HuH-7 (cell line): Measurements from ENCODE around the gene RAB6B.
A peak's percentile ranks its signal among the peaks of the same experiment; 100 is the strongest.

Experiments used
- DNase-seq: peaks from one replicate; pipeline ENCODE4 v3.0.0; 2011; ENCODE audit warnings: low spot score

RAB6B gene

GRCh38 chr3:133930341-133930933 is 34.8 kb upstream of the RAB6B start:
- peak; percentile 70 for DNase-seq

DNA sequence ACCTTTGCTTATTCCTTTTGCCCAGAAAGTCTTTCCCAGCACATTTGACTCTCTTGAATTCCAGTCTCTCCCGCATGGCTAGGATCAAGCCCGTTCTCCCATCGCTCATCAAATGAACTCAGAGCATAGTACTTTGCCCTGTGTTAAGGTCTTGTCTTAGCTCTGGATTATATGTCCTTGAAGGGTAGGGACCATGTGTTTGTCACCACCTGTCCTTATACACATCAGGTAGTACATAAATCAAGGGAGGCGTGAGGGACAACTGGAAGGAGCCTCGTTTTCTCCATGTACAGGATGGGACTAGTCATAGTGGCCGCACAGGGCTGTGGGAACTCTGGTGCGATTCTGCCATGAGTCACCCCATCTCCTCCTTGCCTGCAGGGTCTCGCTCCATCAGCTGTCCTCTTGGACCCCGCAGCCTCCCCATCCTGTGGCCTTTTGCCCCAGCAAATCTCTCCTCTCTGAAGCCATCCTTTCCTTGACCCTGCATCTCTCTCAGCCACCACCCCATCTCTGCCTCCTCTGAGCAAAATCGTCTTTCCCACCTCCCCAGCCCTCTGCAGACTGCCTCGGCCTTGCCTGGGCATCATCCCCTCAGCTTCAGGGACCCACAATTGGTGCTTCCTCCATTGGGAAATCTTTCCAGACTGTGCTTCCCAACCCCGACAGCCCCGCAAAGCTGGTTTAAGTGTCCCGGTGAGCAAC is 33.4 kb upstream of the RAB6B start:
- no peak for DNase-seq

DNA sequence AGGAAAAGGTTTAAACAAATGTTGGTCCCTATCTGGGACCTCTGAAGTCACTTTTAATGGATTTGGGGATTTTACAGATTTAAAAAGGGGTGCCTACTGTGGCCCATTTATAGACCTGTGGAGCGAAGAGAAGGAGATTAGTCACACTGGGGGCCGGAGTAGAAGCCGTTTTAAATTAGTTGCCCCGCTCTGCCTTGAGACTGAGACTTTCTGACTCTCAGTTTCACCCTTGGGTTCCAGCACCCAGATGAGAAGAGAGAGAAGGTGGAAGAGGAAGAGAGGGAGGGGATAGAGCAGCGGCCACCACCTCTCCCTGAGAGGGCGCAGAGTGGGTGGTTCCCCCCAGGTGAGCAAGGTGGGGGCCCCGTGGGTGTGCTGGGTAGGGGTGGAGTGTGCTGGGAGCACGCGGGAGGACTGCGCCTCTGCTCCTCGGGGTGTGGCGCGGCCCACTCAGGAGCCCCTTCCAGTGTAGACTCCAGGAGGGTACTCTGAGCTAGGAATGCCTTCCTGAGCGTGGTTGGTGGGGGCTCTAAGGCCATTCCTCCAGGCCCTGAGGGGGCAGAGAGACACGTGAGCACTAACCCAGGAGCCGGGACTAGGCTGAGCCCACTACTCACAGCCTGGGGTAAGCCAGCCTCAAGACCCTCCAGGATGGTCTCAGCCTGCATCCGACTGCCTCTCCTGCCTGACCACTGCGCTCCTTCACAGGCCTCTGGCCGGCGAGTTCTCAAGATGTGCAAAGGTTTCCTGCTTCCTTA is 32.6 kb upstream of the RAB6B start:
- DNase-seq = no peak

DNA sequence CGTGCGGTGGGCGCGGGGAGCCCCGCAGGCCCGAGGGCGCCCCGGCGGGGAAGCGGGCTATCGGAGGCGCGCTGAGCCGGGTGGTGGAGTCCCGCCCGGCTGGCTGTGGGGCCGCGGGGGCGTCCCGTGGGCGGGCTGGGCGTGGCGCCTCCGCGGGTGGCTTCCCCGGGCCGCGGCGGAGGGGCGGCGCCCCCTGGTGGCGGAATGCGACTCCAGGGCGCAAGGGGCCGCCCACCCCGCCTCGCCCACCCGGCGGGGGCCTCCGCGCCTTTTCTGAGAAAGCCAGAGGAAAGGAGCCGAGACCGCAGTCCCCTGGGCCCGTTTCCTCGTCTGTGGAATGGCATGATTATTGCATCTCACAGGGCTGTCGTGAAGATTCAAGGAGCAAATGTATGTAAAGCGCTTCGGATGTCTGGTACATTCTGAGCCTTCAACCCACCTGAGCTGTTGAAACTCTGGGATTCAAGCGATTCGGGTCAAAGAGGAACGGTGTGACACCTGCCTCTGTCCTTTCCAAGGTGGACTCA is 31.9 kb upstream of the RAB6B start:
- DNase-seq = peak; percentile 85

- DNase-seq = peak; percentile 67
Measured at GRCh38 chr3:133926736-133927539, 31.3 kb upstream of the RAB6B start.

DNA sequence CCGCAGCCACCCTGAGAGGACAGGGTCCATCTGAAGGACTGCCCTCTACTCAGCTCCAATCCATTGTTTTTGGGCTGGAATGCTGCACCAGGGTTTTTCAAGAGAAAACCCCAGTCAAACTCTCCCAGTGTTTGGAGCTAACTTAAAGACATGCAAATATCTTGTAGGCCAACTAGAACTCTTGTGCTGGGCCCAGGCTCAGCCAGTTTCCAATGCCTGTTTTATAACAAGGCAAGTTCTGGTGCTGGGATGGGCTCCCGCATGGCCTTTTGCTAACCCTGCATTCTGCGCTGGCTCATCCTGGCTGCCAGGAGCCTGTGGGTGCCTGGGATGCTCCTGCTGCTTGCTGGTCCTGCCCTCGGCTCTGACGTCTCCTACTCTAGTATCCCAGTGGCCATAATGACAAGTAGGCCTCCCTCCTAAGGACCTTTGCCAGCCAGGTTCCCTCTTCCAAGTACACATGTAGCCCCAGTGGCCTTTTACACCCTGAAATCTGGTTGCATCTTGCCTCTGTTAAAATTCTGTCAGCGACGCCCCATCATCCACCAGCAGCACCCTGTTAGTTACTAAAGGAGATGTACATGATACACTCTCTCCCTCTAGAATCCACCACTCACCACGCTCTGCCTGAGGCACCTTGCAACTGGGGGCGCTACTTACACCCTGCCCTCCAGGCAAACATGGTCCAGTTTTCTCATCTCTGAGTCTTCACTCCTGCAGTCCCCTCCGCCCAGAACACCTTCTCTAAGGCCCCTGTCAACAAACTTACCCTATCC is 30.5 kb upstream of the RAB6B start:
- no peak for DNase-seq

GRCh38 chr3:133924041-133924440 is 28.4 kb upstream of the RAB6B start:
- no peak for DNase-seq

DNA sequence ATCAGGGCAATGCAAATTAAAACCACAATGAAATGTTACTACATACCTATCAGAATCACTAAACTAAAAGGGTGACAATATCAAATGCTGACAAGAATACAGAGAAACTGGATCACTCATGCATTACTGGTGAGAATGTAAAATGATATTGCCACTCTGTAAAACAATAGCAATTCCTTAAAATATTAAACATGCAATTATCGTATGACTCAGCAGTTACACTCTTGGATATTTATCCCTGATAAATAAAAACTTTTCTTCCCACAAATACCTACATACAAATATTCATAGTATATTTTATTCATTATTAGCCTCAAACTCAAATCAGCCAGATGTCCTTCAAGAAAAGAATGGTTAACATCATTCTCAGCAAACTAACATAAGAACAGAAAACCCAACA is 25.9 kb upstream of the RAB6B start:
- no peak for DNase-seq

GRCh38 chr3:133917144-133917543 is 21.5 kb upstream of the RAB6B start:
- no peak for DNase-seq

DNA sequence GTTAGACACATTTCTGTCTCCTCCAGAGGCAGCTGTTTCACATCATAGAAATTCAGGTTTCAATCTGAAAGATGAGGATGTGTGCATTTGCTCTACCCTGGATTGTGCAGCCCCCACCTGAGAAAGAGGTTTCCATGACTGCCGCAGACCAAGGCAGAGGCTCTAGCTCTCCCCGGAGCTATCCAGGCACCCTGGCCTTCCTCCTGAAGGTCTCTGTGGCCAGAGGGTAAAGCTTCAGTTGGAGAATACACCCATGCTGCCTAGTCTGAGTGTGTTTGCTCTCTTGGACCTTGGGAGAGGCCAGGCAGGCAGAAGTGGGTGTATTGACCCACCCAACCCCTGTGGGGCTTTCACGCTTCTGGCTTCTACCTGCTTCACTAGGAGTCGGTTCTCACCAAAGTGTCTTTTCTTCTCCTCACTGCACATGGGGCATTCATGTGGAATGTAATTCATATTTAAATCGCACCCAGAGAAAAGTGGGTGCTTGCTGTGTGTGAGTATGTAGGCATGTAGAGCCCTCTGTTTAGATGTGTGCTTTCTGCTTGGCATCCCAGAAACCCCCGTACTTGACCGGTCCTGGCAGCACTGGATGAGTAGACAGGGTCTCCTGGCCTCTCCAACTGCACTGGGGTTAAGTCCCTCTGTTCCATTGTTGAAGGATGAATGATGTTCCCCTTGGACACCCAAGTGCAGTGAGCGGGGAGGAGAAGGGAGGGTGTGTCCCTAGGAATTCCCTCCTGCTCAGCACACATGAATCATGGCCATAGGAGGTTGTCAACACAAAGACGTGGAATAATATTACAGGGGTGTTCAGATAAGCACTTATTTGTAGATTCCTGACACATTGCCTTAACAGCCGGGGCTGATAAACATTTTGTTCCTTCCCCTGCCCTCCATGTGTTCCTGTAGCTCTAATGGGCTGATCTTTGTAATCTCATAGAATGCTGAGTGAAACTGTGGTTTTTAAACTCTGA is 20.3 kb upstream of the RAB6B start:
- DNase-seq = no peak

- no peak for DNase-seq
Measured at GRCh38 chr3:133914839-133915600, 19.3 kb upstream of the RAB6B start.

GRCh38 chr3:133910422-133910821 is 14.7 kb upstream of the RAB6B start:
- no peak for DNase-seq

GRCh38 chr3:133905376-133905775 is 9.7 kb upstream of the RAB6B start:
- no peak for DNase-seq

- DNase-seq = no peak
Measured at GRCh38 chr3:133901847-133902246, 6.2 kb upstream of the RAB6B start.

- DNase-seq = no peak
Measured at GRCh38 chr3:133901083-133901482, 5.4 kb upstream of the RAB6B start.

- no peak for DNase-seq
Measured at GRCh38 chr3:133899311-133899710, 3.6 kb upstream of the RAB6B start.

GRCh38 chr3:133897547-133897946 is 1.9 kb upstream of the RAB6B start:
- no peak for DNase-seq

DNA sequence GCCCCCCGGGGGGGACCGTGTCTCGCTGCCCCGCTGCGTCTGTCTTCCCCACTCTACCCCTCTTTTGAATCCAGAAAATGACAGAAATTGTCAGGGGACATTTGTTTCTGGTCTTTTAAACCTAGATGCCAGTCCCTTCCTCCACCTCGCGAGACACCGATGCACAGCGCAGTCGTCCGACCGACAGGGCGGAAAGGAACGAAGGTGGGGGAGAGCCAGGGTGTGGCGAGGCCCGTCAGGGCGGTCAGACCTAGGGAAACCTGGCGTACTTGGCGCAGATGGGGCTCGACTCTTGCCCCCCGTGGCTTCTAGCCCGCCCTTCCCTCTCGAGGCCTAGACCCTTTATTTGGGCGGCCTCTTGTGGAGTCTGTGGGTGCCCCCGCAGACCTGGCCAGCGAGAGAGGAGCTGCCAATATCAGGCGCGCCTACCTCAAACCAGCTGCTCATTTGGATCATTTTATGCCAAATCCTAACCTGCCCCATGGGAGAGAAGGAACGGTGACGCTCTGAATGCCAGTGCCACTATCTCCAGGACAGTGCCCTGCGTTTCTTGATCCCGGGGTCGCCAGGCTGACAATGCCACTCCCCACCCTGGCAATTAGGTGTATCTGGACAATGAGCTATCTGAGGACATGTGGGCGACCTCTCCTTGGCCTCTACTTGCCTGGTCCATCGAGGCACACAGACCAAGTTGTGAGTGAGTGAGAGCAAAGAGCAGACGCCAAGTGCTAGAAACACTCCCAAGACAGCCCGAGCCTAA is 500 bp upstream of the RAB6B start:
- DNase-seq = no peak
